ENCODE results near the gene POLR1A.

Gene POLR1A

DNA sequence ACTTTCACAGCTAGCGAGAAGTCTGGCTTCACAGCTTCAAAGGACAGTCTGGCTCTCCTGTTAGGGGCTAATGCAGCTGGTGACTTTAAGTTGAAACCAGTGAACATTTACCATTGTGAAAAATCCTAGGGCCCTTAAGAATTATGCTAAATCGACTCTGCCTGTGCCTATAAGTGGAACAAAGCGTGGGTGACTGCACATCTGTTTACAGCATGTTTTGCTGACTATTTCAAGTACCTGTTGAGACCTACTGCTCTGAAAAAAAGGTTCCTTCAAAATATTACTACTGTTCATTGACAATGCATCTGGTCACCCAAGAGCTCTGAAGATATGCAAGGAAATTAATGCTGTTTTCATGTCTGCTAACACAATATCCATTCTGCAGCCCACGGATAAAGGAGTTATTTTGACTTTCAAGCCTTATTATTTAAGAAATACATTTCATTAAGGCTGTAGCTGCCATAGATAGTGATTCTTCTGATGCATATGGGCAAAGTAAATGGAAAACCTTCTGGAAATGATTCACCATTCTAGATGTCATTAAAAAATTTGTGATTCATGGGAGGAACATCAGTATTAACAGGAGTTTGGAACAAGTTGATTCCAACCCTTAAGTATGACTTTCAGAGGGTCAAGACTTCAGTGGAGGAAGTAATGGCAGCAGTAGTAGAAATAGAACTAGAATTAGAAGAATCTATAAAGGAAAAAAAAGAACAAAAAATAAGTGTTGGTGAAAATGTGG lies 48.9 kb downstream of the POLR1A start:
- no peak for DNase-seq

DNA sequence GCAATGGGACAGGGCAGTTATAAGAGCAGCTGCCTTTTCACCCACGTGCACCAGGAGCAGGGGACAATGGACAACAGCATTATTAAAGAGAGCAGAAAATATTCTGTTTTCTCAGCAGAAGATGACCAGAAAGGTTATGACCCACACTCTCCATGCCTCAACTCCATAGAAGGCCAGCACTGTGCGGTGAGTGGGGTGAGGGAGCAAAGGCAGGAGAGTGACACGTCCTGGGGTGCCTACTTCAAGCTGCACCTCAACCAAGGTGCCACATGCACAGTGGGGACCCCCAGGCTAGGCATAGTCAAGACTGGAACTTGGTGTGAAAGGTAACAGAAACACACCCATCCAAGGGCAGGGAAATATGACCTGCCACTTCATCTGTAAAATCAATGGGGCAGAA lies 50.4 kb downstream of the POLR1A start:
- DNase-seq, result no peak

GRCh38 chr2:86054535-86055082 lies 51.1 kb downstream of the POLR1A start:
- DNase-seq, result no peak

GRCh38 chr2:86053166-86053565 lies 52.5 kb downstream of the POLR1A start:
- no peak for DNase-seq

- no peak for DNase-seq
These were observed 53.0 kb downstream of the POLR1A start for GRCh38 chr2:86052676-86053075.

DNA sequence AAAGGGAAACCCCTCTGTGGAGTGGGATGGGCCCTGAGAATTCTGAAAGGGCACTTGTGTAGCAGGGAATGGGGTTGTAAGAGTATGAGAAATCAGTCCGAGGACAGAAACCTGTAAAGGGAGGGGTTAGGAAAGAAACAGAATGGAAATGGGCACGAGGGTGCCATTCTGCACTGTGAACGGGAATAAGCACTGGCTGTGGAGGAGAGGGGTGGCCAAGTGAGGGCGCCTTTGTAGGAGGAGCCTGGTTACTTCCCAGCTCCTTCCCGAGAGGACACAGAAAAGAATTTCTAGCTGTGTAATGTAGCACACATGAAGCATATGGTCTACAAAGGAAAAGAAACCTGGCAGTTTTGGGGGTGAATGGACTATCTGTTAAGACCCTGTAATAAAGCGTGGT lies 53.4 kb downstream of the POLR1A start:
- DNase-seq, result no peak

- DNase-seq, result no peak
These were observed 55.4 kb downstream of the POLR1A start for GRCh38 chr2:86050301-86050700.

DNA sequence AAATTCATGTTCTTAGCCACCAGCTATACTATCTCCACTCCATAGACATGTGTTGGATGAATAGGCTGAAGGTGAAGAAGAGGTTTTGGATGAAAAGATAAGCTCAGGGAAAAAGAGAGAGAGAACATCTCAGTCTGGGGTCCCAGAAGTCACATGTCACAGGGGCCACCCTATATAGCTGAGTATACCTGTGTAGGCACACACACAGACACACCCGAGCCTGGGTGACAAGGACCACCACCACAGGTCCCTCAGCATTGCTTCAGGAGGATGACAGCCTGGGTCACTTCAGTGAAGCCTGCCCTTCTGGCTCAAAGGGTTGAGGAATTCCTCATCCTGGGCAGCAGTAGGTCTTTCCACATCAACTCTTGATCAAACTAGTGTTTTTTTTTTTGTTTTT lies 56.2 kb downstream of the POLR1A start:
- DNase-seq, result no peak

DNA sequence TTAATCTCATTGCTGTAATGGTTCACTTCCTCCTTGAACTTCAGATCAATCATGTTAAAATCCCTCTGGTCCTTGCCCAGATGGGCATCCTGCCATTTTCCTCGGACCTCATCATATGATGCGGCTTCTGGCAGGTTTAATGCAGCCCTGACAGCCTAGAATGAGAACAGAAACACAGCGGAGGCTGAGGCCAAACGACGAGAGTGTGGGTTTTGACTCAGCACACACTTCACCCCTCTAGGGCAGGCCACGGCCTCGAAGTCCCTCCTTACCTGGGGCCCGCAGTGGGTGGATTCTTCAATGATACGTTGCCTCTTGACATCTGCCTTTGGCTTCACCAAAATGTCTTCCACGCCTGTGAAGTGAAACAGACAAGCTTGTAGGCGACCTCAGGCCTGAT lies 56.8 kb downstream of the POLR1A start:
- no peak for DNase-seq

DNA sequence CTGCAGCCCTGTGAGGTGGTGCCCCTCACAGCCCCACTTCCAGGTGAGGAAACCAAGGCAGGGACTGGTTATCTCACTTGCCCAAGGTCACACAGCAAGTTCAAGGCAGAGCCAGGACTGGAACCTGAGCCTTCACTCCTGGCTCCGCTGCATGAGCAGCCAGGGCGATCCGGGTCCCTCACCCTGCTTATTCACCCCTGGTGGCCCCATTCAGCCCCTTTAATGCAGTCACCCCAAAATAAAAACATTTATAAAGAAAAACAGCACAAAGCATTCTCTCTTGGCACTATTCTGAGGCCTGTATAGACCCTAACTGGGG lies 57.3 kb downstream of the POLR1A start:
- DNase-seq, result no peak

DNA sequence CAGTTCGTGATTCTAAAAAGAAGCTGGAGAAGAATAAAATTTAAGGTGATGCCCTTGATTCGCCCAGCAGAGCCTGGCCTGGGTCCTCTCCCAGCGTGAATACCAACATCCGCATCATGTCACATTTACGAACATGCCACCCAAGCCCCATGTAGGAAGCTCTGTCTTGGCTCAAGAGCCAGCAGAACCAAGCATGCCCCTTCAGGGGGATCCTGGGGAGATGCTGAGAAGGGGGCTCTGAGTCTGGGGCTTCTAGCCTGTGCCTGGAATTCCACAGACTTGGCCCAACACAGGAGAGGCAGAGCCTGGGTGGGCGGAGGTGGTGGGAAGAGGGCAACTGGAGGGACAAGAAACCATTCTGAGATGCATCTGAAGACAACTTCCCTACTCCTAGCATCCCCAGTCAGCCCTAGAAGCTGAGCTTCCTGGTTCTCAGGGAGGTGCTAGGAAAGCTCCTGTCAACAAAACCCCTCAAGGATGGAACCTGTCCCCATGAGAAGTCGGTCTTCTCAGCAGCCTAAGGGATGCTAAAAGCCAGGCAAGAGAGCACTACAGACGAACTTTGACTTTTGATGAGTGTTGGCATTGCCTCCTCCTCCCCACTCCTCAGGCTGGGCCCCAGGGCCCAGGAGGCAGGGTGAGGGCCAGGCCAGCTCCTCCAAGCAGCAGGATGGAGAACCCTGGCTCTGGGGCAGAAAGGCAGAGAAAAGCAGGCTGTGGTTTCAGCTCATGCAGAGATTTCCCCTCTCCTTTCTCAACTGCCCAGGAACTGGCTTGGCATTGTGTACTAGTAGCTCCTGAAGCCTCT lies 57.9 kb downstream of the POLR1A start:
- no peak for DNase-seq

- no peak for DNase-seq
These were observed 60.1 kb downstream of the POLR1A start for GRCh38 chr2:86045541-86045940.

DNA sequence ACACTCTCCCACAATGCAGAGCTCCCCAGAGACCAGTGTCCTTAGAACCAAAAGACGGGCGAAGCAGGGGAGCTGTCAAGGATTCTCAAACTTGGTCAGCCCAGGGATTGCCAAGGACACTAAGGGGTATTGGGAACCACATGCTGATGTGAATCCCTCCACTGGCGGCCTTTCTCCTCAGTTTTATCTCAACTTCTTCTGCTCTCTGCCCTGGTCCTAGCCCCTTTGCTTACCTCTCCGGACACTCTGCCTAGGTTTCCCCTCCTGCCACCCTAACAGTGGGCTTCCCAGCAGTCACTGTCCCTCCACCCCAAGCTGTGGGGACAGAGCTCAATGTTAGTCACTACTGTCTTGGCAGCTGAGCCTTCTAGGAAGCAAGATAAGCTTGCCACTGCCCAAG lies 61.1 kb downstream of the POLR1A start:
- DNase-seq, result no peak

DNA sequence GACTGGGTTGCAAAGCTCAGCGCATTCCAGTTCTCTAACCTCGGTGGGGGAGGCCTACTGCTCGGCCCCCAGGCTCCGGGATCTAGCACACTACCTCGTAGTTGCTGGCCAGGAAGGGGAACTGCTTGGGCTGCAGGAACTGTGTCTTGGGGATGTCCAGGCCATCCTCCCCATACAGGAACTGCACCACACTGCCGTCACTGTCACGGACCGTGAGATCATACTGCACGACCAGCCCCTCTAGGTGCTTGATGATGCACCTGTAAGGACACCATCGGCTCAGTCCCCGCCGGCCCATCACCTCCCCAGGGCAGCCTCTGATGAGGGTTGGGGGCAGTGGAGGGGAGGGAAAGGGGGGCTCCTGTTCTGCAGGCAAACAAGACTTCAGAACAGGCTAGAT lies 61.6 kb downstream of the POLR1A start:
- DNase-seq, result no peak

- no peak for DNase-seq
These were observed 63.2 kb downstream of the POLR1A start for GRCh38 chr2:86042256-86043168.

- no peak for DNase-seq
These were observed 65.6 kb downstream of the POLR1A start for GRCh38 chr2:86039963-86040655.

DNA sequence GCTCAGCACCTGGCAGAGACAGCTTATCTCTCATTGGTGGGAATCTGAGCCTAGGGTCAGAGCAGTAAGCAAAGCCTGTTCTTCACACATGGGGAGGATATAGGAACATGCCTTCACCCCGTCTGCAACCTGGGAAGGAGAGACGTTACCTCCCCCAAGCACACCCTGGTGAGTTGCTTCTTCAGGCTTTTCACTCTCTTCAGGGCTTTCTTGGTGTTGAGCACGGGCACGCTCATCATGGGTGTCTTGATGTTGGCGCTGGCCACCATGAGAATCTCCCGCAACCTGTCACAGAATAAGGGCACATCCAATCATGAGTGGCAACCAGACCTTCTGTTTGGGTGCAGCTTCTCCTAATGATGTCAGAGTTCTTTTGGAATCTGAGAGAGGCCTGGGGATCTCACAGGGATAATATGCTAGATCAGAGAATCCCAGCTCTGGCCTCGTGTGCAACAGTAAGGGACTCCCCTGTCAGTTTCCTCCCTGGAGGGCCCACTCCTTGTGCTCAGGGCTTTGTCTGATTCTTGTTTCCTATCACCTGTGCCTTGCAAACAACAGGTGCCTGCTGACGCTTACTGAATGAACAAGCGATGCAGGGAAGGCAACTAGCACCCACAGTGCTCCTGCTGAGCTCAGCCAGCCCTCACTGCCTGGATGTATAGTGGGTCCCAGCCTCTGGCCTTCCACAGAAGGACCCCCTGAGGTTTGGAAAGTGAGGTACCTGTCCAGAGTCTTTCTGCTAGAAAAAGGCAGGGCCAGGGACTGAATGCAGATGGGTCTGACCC lies 66.3 kb downstream of the POLR1A start:
- no peak for DNase-seq

- no peak for DNase-seq
These were observed 67.2 kb downstream of the POLR1A start for GRCh38 chr2:86038291-86039081.

GRCh38 chr2:86037795-86038192 lies 67.9 kb downstream of the POLR1A start:
- no peak for DNase-seq

DNA sequence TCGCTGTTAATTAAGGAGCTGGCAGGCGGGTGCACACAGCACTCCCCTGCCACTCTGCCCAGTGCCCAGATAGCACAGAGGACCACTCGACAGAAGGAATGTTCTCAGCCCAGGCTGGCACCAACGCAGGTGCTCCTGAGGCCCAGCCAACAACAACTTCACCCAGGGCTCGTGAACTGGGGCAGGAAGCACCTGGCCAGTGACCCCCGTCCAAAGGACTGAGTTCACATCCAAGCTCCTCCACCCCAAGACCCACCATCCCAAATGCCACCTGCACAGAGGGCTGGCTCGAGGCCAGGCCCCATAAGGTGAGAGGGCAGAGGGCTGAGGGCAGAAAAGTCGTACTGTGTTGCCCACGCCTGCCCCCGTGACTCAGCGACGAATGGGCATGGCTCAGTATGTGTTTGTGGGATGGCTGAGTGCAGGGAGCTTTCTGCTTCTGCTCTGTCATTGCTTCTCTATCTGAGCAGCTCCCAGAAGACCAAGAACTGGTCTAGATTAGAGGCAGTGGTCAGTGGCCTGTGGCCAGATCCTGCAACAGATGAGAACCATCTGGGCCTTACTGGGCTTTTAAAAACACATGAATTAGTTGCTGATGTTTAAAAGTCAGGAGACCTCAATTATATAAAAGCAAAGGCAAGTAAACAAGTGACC lies 68.4 kb downstream of the POLR1A start:
- DNase-seq, result no peak
